RPMI7951 (cell line): ENCODE data around the gene BAIAP2. TPM values are rescaled to one million over a fixed set of nuclear protein-coding genes. Genes with fewer than 3 reads are reported as not detected.
"Not testable (repeated sequence)": the region's sequence is repeated elsewhere in the genome, so short reads cannot be mapped to it uniquely, and the experiment has no call there.

Experiments
- DNase-seq: peaks from one replicate; pipeline ENCODE4 v3.0.0-alpha.2; 2012; ENCODE audit warnings: low read depth
- total RNA-seq: library from RNA; depleted of rRNA; stranded (reverse); fragments of >200 nt; shearing (Covaris generic); gene quantifications from 2 replicates; pipeline ENCODE4 v1.2.3, GENCODE V29; 2014

The BAIAP2 gene
- total RNA-seq, 1 experiment from 2014 or later: 9.7 TPM

- DNase-seq: no peak
Observed at GRCh38 chr17:81066771-81067315, 31.9 kb downstream of the BAIAP2 start.

GRCh38 chr17:81067391-81067811 lies 32.5 kb downstream of the BAIAP2 start:
- DNase-seq: no peak

DNA sequence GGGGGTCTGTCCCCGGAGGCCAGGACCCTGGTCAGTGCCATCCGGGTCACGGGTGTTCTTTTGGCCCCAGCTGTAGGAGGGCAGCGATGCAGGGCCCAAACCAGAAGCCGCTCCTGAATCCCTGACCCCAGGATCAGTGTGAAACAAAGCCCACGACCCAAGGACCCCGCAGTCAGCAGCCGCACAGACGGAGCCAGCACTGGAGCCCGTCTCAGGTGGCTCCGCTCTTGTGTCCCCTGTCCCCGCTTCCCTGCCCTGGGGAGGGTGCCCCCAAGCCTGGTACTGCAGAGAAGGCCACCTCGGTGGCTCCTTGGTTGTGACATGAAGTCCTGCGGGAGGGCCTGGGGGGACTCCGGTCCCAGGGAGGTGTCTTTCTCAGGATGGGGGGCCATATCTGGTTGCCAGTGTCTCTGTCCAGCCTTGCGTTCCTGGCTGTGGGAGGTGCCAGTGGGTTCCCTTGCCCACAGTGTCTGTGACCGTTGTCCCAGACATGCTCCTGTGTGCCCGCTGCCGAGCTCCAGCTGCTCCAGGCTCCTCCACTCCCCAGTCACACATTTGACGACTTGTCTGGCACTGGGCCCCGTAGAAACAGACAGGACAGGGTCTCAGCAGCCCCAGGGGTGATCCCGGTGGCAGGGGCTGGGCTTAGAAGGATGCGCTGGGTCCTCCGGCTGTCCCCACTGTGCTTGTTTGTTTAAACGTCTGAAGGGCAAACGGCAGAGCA lies 33.6 kb downstream of the BAIAP2 start:
- DNase-seq: no peak

- DNase-seq: no peak
Observed at GRCh38 chr17:81069135-81069645, 34.2 kb downstream of the BAIAP2 start.

DNA sequence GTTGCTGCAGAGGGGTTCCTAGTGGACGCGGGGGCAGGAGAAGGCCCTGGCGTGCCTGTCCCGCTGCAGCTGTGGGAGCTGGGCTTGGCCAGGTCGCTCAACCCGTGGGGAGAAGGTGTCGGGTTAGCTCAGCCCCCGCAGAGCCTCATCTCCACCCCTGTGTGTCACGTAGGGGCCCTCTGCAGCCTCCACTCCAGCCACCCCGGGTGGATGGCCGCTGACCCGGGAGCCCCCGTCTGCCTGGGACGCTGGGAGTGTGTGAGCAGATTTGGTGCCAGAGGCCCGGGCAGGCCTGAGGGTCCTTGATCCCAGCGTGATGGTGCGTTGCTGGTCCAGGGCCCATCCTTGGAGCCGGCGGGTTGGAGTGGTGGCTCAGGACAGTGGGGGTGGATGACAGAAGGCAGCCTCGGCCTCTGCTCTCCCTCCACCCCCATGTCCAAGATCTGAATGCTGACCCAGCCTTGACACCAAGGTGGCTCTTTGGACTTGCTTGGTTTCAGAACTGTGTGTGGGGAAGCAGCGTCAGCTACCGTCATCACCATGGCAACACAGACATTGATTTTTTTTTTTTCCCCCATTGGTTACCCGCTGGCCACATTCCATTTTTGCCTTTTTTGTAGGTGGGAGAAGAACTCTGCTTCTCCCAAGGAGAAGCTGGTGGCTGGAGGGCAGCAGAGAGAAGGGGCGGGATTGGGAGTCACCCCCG lies 35.7 kb downstream of the BAIAP2 start:
- DNase-seq: no peak

GRCh38 chr17:81071761-81072741 lies 37.1 kb downstream of the BAIAP2 start:
- no peak for DNase-seq

DNA sequence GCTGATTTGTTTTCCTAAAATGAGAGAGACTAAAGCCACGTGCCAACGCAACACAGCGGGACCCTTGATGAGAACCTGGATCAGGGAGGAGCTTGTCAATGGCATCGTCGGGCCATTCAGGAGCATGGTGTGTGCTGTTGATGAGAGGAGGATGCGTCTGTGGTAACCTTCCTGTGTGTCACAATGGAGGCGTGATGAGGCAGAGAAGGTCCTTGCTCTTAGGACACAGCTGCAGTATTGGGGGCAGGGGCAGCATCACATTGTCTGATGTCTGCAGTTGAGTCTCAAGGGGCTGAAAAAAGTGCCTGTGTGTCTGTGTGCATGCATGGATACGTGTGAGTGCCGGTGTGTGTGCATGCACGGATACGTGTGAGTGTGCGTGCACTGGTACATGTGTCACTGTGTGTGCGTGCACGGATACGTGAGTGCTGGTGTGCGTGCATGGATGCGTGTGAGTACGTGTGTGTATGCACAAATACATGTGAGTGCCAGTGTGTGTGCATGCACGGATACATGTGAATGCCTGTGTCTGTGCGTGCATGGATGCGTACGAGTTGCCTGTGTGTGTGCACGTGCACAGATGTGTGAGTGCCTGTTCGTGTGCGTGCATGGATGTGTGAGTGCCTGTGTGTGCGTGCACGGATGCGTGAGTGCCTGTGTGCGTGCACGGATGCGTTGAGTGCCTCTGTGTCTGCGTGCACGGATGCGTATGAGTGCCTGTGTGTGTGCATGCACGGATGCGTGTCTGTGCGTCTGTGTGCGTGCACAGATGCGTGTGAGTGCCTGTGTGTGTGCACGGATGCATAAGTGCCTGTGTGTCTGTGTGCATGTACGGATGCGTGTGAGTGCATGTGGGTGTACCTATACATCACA lies 39.3 kb downstream of the BAIAP2 start:
- DNase-seq: no peak

DNA sequence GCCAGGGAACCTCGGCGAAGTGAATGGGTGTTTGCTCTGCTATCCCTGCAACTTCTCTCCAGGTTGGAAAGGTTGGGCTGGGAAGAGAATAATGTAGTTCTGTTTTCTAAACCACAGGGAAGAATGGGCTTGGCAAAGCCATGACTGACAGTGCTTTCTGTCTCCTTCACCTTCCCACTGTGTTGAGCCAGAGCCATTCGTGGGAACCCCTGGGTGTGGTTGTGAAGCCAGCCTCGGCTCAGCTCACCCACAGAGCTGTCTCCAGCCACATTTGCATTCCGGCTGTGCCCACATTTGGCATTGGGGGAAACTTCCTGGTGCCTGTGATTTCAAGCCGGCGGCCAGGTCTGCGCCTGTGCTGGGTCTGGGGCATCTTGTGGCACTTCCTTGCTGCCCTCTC lies 39.9 kb downstream of the BAIAP2 start:
- no peak for DNase-seq

GRCh38 chr17:81075307-81075706 lies 40.4 kb downstream of the BAIAP2 start:
- no peak for DNase-seq

- DNase-seq: no peak
Observed at GRCh38 chr17:81076141-81076679, 41.3 kb downstream of the BAIAP2 start.

- DNase-seq: not testable (repeated sequence)
Observed at GRCh38 chr17:81078026-81078913, 43.3 kb downstream of the BAIAP2 start.

DNA sequence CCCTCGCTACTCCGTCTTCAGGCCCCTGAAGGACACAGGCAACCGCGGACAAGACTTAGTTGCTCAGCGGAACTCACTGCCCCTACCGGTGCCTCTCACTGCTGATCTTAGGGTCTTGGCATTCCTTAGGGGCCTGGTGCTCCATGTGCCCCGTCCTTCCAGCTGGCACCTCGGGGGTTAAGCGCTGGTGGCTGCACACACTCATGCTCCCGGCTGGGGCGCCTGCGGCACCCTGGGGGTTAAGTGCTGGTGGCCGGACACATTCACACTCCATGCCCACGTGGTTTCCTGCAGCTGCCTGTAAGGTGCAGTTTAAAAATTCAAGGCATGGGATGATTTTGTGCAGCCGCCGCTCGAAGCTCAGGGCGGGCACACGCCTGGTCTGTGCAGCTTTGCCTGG lies 45.1 kb downstream of the BAIAP2 start:
- DNase-seq: no peak

- no peak for DNase-seq
Observed at GRCh38 chr17:81081222-81082176, 46.5 kb downstream of the BAIAP2 start.

- no peak for DNase-seq
Observed at GRCh38 chr17:81082177-81083073, 47.5 kb downstream of the BAIAP2 start.

DNA sequence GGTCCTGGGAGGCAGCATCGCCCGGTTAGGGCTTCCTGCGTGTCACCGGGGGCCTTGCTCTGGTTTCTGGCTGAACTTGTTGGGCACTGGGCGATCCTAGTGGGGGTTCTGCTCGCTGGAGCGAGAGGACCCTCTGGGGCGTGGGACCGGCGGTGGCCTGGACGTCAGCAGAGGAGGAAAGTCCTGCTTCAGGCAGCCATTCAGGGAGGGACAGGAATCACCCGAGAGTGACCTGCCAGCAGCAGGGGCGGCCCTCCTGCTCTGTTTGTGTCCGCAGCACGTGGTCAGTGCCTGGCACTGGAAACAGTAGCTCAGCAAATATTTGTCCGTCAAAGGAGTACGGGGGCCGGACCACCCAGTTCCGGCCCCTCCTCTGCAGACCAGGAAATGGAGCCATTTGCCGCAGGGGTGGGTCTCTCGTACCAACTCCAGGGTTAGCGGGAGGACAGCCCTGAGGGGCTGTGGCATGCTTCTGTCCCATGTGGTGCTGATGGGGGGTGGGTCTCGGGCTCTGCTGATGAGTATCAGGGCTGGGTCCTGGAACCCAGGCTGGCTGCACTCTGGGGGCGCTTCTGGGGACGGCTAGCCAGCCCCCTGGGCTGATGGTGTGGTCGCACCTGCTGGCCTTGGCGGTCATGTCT lies 48.3 kb downstream of the BAIAP2 start:
- no peak for DNase-seq

- DNase-seq: no peak
Observed at GRCh38 chr17:81084680-81085419, 49.9 kb downstream of the BAIAP2 start.
